GM21423 (cell line): ENCODE results near the gene UBTF.
A peak's percentile ranks its signal among the peaks of the same experiment; 100 is the strongest.

ENCODE experiments used
- ATAC-seq: cut with Tn5 transposase; IDR thresholded peaks from one replicate; pipeline ENCODE4 v1.9.1; 2021; ENCODE audit warnings: mild to moderate bottlenecking, moderate library complexity; ENCODE audit not compliant: unreplicated experiment

Gene UBTF

GRCh38 chr17:44198721-44199552, 20.5 kb downstream of the UBTF start:
- peak; percentile 15 for ATAC-seq

- ATAC-seq = no peak
Observed at GRCh38 chr17:44197980-44198720, 21.3 kb downstream of the UBTF start.

- ATAC-seq = no peak
Observed at GRCh38 chr17:44197107-44197506, 22.4 kb downstream of the UBTF start.

- no peak for ATAC-seq
Observed at GRCh38 chr17:44193326-44194084, 26.0 kb downstream of the UBTF start.

- ATAC-seq = no peak
Observed at GRCh38 chr17:44192750-44193149, 26.7 kb downstream of the UBTF start.

- ATAC-seq = no peak
Observed at GRCh38 chr17:44191941-44192496, 27.5 kb downstream of the UBTF start.

- ATAC-seq = no peak
Observed at GRCh38 chr17:44191369-44191768, 28.1 kb downstream of the UBTF start.

GRCh38 chr17:44190481-44190880, 29.0 kb downstream of the UBTF start:
- ATAC-seq = no peak

GRCh38 chr17:44188576-44189403, 30.7 kb downstream of the UBTF start:
- no peak for ATAC-seq

GRCh38 chr17:44187131-44187899, 32.2 kb downstream of the UBTF start:
- peak; percentile 45 for ATAC-seq

GRCh38 chr17:44186307-44187130, 33.0 kb downstream of the UBTF start, which contains the start of gene TMUB2:
Gene TMUB2 (plus strand): TSS chr17:44186972. CDS start chr17:44187709, 737 bp downstream.
- ATAC-seq = peak; percentile 90

GRCh38 chr17:44184212-44184810, 35.2 kb downstream of the UBTF start:
- ATAC-seq = no peak

- no peak for ATAC-seq
Observed at GRCh38 chr17:44183024-44183423, 36.5 kb downstream of the UBTF start.

GRCh38 chr17:44178133-44178532, 41.3 kb downstream of the UBTF start:
- no peak for ATAC-seq

GRCh38 chr17:44177640-44178039, 41.8 kb downstream of the UBTF start:
- ATAC-seq = no peak

- no peak for ATAC-seq
Observed at GRCh38 chr17:44176671-44177501, 42.6 kb downstream of the UBTF start.

- no peak for ATAC-seq
Observed at GRCh38 chr17:44176257-44176656, 43.2 kb downstream of the UBTF start.
